AG09309 (cell line): Measurements from ENCODE around the gene SIVA1.

Experiments used
- DNase-seq: peaks from one replicate; pipeline ENCODE4 v3.0.0-alpha.2; 2010; ENCODE audit warnings: low read depth
- H3K4me3 ChIP-seq: 2 replicates; pipeline ENCODE4 v1.5.1; 2011; ENCODE audit warnings: mild to moderate bottlenecking, low read depth, low read length, moderate library complexity; ENCODE audit not compliant: control insufficient read depth
- TF ChIP-seq, protein P1 (sequence below): IDR thresholded peaks from 2 replicates; pipeline ENCODE4 v1.5.1; 2011; ENCODE audit warnings: mild to moderate bottlenecking, low read depth, low read length, inconsistent platforms; ENCODE audit not compliant: insufficient read depth, control insufficient read depth; ENCODE audit errors: missing control alignments

SIVA1 gene

DNA sequence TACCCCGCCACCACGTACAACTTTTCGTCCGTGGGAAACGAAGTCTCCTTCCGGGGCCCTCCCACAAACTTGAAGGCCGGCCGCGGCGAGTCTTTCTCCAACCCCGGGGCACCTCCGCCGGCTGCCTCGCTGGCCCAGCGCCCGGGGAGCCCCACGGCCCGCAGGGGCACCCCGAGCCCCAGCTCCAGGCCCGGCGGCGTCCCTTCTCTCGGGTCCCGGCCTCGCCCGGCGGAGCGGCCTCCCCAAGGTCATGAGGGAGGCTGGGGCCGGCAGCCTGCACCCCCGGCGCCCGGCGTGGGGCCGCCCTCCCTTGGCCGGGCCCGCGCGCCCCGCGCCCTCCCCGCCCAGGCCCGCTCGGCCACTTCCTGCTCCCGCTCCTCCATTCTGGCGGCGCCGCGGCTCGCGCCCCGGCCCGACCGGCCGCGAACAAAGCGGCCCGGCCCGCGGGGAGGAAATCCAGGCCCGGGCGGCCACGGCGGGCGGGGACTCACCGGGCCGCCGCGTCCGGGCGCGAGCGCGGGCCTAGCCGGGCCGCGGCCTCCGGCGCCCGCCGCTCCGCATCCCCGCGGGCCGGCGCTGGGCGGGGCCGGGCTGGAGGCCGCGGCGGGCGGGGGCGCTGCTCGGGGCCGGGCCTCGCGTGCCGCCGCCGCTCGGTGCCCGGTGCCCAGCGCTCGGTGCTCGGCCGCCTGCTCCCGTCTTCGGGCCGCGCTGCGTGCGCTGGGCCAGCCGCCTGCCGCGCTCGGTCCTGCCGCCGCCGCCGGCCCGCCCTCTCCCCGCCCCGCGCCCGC, 42.2 kb downstream of the SIVA1 start, which contains the start of gene AKT1:
Gene AKT1, minus strand, starts transcription at position 756 of the 788 bp plus-strand sequence. CDS start 3,105 bp downstream, outside the sequence.
- DNase-seq = no peak
- TF ChIP-seq, protein P1, sequence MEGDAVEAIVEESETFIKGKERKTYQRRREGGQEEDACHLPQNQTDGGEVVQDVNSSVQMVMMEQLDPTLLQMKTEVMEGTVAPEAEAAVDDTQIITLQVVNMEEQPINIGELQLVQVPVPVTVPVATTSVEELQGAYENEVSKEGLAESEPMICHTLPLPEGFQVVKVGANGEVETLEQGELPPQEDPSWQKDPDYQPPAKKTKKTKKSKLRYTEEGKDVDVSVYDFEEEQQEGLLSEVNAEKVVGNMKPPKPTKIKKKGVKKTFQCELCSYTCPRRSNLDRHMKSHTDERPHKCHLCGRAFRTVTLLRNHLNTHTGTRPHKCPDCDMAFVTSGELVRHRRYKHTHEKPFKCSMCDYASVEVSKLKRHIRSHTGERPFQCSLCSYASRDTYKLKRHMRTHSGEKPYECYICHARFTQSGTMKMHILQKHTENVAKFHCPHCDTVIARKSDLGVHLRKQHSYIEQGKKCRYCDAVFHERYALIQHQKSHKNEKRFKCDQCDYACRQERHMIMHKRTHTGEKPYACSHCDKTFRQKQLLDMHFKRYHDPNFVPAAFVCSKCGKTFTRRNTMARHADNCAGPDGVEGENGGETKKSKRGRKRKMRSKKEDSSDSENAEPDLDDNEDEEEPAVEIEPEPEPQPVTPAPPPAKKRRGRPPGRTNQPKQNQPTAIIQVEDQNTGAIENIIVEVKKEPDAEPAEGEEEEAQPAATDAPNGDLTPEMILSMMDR = no peak
- peak within 1 kb of the TSS; percentile 72 for H3K4me3 ChIP-seq

DNA sequence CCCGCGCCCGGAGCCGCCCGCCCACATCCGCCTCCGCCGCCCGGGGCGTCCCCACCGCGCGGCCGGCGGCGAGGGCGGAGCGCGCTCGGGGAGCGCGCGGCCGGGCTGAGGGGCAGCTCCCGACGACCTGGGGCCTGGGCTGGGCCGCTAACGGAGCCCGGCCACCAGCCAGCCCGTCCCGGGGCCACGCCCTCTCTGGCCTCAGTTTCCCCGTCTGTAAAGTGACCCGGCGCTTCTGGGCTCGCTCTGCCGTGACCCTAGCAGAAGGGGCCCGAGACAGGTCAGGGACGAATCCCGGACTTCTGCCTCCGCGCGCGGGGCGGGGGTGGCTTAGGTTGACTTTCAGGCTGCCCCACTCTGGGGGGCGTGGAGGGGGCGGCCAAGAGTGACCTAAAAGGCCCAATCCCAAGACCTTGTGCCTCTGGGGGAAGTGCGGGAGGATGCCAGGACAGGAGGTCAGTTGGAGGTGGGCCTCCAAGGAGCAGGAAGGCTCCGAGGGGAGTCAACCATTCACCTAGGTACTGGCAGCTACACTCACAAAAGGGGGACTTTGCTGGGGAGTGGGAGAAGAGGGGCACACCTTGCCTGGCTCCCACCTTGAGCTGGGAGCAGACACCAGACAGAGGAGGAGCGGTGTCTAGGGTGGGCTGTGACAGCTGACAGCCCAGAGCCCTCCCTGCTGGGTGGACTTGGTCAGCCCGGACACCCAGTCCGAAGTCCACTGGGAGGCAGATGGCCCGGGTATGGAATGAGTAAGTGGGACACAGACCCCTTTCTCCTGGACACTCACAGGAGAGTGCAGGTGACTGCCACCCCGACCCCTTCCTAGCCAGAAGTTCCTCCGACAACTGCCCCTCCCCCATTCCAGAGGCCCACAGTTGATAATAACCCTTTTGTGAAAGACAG, 43.1 kb downstream of the SIVA1 start:
- TF ChIP-seq, protein P1 = no peak
- peak overlapping the region; percentile 48 for H3K4me3 ChIP-seq
- DNase-seq = no peak

DNA sequence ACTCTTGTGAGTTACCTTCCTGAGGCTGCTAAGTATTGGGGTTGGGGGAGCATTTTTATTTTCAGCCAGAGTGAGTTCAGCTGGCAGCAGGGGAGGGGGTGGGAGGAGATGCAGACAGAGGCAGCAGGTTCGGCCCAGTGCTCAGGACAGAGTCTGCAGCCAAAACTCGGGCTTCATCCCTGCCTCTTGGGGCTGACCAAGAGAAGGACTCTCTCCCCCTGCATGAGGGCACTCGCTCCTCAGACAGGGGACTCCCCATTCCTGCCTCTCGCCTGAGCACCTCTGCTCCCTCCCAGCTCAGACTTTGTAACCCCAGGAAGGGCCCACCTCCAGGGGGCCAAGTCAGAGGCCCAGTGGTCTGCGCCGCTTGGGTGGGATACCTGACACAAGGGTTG, 43.7 kb downstream of the SIVA1 start:
- H3K4me3 ChIP-seq = no peak overlapping the region
- TF ChIP-seq, protein P1 = no peak
- no peak for DNase-seq

DNA sequence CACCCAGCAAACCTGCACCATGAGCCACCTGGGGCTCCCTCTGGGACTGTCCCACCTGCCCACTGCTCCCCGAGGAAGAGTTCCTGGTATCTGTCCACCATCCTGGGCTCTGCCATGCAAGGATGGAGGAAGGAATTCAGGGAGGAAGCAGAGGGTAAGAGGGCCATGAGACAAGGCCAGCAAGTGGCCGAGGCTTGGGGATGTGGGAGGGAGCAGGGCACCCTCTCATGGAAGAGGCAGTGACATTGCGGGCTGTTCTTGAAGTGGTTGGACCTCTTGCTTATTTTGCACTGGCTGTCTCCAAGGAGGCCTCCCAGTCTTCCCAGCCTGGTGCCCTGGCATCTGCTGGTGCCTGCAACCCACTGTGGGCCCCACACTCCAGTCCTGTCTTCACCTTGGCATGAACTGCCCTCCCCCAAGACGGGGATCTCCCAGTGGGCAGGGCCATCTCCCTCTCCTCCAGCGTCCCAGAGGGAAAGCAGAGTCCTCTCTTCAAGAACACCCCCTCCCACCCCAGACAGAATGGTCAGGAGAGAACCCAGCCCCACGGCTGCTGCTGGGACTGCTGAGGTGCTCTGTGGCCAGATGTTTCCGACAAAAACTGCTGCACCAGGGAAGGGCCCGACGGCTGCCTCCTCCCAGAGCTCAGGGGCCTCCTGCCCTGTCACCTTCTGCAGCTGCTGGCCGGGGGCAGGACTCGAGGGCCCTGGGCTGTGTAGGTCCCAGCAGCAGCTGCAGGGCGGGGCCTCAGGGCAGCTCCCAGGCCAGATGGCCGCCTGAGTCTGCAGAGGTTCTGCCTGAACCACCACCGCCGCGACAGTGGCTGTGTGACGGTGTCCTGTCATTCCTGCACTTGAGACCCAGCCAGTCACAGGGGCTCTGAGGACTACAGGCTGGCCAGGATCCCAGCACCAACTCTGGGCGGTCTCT, 44.4 kb downstream of the SIVA1 start:
- TF ChIP-seq, protein P1 = no peak
- H3K4me3 ChIP-seq = no peak overlapping the region
- DNase-seq = no peak

DNA sequence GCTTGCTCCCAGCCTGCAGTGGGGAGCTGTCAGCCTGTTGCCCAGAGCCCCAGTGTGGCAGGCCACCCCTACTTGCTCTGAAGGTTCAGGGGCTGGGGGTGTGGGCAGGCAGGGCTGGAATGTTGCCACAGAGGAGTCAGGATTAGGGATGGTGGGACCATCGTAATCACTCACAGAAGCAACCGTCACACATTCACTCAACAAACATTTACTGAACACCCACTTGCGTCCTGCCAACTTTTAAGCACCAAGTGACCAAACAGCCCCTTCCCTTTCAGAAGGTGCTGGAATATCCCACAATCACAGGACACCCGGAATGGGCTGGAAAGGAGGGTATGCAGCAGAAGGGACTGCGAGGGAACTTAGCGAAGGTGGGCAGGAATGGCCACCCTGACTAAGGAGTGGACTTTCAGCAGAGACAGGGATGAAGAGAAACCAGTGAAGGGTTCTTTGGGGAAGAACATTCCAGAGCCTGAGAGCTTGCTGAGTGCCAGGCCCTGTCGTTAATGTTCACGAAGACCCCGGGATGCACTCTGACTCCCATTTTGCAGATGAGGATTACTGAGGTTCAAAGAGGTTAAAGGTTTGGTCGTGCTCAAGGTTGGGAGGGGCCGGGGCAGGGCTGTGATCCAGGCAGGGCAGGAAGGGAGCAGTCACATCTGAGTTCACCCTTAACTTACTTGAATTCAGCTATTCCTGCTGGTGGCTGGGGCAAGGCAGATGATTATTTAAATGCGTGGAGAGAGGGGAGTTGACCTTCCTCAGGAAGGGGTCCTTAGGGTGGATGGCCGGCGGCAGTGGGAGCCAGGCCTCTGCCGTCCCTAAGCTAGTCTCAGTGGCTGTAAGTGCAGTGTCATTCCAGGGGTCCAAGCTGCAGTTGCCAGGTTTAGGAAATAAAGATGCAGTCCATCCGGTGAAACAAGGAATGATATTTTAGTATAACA, 45.6 kb downstream of the SIVA1 start:
- no peak for DNase-seq
- no peak overlapping the region for H3K4me3 ChIP-seq
- TF ChIP-seq, protein P1 = no peak
